GM12892 (cell line): Measurements from ENCODE around the gene WIPF2.
"Not testable (repeated sequence)": the region's sequence is repeated elsewhere in the genome, so short reads cannot be mapped to it uniquely, and the experiment has no call there.

Experiments used
- POLR2A ChIP-seq: IDR thresholded peaks from 2 replicates; pipeline ENCODE4 v1.6.1; 2011; ENCODE audit warnings: low read depth, low read length, control low read depth
- TAF1 ChIP-seq: IDR thresholded peaks from 2 replicates; pipeline ENCODE4 v1.6.1; 2011; ENCODE audit warnings: low read depth, mild to moderate bottlenecking, control low read depth, low read length, borderline replicate concordance

GRCh38 chr17:40197965-40198456 is 21.1 kb upstream of the WIPF2 start:
- not testable (repeated sequence) for TF ChIP-seq POLR2A, TAF1
